ENCODE data around the gene C12orf56.
"Not testable (repeated sequence)": the region's sequence is repeated elsewhere in the genome, so short reads cannot be mapped to it uniquely, and the experiment has no call there.

The C12orf56 gene

DNA sequence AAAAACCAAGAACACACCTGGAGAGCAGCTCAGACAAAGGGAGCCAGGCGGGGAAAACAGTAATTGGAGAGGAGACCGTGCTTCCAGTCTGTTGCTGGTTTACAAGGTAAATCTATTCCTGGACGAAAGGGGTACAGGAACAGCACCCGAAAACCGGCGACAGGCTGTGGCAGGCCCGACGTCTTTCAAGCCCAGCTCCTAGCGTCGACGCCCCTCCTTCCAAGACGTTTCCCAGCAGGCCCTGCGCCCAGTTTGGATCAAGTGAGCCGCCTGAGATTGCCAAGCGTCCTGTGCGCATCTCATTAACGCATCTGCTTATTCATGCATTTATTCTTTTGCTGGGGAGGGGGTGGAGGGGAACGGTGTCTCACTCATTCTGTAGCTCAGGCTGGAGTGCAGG, 1.4 kb downstream of the C12orf56 start:
- TF ChIP-seq, protein P1, sequence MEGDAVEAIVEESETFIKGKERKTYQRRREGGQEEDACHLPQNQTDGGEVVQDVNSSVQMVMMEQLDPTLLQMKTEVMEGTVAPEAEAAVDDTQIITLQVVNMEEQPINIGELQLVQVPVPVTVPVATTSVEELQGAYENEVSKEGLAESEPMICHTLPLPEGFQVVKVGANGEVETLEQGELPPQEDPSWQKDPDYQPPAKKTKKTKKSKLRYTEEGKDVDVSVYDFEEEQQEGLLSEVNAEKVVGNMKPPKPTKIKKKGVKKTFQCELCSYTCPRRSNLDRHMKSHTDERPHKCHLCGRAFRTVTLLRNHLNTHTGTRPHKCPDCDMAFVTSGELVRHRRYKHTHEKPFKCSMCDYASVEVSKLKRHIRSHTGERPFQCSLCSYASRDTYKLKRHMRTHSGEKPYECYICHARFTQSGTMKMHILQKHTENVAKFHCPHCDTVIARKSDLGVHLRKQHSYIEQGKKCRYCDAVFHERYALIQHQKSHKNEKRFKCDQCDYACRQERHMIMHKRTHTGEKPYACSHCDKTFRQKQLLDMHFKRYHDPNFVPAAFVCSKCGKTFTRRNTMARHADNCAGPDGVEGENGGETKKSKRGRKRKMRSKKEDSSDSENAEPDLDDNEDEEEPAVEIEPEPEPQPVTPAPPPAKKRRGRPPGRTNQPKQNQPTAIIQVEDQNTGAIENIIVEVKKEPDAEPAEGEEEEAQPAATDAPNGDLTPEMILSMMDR (IDR thresholded peaks at IDR 0.05; ENCODE audit: borderline replicate concordance, insufficient read depth, low read depth, low read length) = no peak
- H3K4me3 ChIP-seq (ENCODE audit: low read depth, low read length) = no peak overlapping the region

DNA sequence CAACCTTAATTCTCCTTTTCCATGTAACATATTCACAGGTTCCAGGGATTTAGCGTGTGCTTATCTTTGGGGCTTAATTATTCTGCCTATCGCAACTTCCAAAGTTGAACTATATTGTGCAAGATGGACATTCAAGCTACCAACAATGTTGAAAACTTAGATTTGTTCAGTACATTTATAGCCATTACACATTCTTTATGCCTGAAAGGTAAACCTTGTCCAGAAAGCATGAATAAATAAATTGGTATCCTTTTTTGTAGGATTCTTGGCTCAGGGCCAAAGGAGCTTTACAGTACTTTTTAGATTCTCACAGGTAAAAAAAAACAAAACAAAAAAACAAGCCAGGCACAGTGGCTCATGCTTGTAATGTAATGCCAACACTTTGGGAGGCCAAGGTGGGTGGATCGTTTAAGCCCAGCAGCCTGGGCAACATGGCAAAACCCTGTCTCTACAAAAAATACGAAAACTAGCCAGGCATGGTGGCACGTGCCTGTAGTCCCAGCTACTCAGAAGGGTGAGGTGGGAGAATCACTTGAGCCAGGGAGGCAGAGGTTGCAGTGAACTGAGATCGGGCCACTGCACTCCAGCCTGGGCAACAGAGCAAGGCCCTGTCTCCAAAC, 3.3 kb downstream of the C12orf56 start:
- TF ChIP-seq, protein P1 (IDR thresholded peaks at IDR 0.05; ENCODE audit: borderline replicate concordance, insufficient read depth, low read depth, low read length) = no peak
- H3K4me3 ChIP-seq (ENCODE audit: low read depth, low read length) = no peak overlapping the region

DNA sequence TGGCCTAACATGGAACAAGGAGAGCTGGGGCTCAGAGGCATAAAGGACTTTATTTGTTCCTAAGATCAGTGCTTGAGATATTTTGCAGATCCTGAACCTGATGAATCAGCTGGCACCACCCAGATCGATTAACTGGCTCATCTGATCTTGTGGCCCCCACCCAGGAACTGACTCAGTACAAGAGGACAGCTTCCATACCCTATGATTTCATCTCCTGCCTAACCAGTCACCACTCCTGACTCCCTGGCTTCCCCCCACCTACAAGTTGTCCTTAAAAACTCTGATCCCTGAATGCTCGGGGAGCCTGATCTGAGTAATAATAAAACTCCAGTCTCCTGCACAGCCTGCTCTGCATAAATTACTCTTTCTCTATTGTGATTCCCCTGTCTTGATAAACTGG, 5.1 kb downstream of the C12orf56 start:
- no peak overlapping the region for H3K4me3 ChIP-seq (ENCODE audit: low read depth, low read length)
- TF ChIP-seq, protein P1 (IDR thresholded peaks at IDR 0.05; ENCODE audit: borderline replicate concordance, insufficient read depth, low read depth, low read length) = no peak

DNA sequence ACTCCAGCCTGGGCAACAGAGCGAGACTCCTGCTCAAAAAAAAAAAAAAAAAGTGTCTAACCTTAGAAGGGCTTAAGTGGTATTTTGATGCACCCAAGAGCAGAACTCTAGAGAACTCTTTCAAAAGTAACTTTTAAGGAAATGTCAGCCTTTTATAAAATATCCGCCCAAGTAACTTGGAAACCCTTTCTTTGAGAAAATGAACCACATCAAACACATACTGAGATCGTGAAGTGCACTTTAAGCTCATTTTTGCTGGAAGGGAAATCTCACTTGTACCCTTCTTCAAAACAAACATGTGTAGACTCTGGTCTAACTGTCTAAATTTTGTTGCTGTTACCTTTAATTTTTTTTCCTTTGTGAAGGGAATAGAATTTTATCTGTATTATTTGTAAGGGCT, 5.5 kb downstream of the C12orf56 start:
- TF ChIP-seq, protein P1 (IDR thresholded peaks at IDR 0.05; ENCODE audit: borderline replicate concordance, insufficient read depth, low read depth, low read length) = no peak
- no peak overlapping the region for H3K4me3 ChIP-seq (ENCODE audit: low read depth, low read length)

DNA sequence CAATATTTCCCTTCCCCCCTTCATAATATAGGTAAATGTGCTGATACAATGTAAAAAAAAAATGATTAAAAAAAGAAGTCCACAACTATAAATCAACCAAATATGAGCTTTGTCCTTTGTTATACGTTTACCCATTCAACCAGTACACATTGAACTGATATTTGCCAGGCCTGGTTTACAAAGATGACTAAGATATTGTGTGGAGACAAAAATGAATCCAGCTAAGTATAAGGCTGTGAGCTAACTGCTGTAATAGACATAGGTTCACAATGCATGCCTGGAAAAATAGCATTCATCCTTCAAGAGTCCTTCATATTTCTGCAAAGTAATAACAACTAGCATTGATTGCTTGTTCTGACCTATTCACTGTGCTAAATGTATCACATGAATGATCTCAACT, 6.9 kb downstream of the C12orf56 start:
- TF ChIP-seq, protein P1 (IDR thresholded peaks at IDR 0.05; ENCODE audit: borderline replicate concordance, insufficient read depth, low read depth, low read length) = no peak
- no peak overlapping the region for H3K4me3 ChIP-seq (ENCODE audit: low read depth, low read length)

DNA sequence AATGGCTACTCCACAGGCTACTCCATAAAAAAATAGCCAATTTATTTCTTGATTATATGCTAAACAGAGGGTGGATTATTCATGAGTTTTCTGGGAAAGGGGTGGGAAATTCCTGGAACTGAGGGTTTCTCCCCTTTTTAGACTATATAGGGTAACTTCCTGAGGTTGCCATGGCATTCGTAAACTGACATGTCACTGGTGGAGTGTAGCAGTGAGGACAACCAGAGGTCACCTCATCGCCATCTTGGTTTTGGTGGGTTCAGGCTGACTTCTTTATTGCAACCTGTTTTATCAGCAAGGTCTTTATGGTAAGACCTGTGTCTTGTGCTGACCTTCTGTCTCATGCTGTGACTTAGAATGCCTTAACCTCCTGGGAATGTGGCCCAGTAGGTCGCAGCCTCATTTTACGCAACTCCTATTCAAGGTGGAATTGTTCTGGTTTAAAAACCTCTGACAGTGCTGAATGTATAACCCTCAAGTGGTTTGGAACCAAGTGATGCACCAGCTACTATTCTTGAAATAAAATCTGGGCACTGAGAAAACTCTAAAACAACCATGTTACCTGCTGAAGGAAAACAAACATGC, 27.7 kb downstream of the C12orf56 start:
- TF ChIP-seq, protein P1 (IDR thresholded peaks at IDR 0.05; ENCODE audit: borderline replicate concordance, insufficient read depth, low read depth, low read length) = no peak
- H3K4me3 ChIP-seq (ENCODE audit: low read depth, low read length) = no peak overlapping the region

DNA sequence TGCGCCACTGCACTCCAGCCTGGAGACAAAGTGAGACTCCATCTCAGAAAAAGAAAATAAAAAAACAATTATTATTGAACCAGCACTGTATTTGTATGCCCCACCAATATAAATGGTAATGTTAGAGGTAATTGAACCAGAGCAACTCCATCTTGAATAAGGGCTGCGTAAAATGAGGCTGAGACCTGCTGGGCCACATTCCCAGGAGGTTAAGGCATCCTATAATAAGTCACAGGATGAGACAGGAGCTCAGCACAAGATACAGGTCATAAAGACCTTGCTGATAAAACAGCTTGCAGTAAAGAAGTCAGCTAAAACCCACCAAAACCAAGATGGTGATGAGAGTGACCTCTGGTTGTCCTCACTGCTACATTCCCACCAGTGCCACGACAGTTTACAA, 29.4 kb downstream of the C12orf56 start:
- H3K4me3 ChIP-seq (ENCODE audit: low read depth, low read length) = not testable (repeated sequence)

DNA sequence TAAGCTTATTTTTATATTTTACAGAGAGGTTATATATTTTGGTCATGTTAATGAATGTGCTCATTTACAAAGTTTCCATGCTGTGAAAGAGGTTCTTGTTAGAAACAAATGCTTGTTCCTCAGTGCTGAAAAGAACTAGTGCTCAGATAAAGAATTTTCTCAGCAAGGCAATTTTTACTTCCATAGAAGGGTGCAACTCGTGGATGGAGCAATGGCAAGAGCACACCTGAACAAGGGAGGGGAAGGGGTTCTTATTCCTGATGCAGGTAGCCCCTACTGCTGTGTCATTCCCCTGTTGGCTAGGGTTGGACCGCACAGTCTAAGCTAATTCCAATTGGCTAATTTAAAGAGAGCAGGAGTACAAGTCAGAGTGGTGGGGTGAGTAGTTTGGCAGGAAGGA, 34.3 kb downstream of the C12orf56 start:
- H3K4me3 ChIP-seq (ENCODE audit: low read depth, low read length) = not testable (repeated sequence)

Data from GM12875 (cell line).